Bronchial epithelial cell (primary cell): ENCODE measurements around the gene CHMP1A. TPM values are rescaled to one million over a fixed set of nuclear protein-coding genes. Genes with fewer than 3 reads are reported as not detected.

Source experiments
- DNase-seq: peaks from one replicate; pipeline ENCODE4 v3.0.0-alpha.2; 2010; ENCODE audit warnings: low read depth
- FAIRE-seq: peaks from 2 replicates; lab custom pipeline; 2011; peaks lifted over from hg19 to GRCh38; lab: Jason Lieb, UNC
- H3K27me3 ChIP-seq: 2 replicates; pipeline ENCODE4 v1.5.1; 2011; ENCODE audit warnings: low read length; ENCODE audit not compliant: control insufficient read depth, insufficient read depth
- H3K36me3 ChIP-seq: 2 replicates; pipeline ENCODE4 v1.5.1; 2011; ENCODE audit warnings: low read length; ENCODE audit not compliant: control insufficient read depth, insufficient read depth
- H3K4me3 ChIP-seq: 2 replicates; pipeline ENCODE4 v1.5.1; 2011; ENCODE audit warnings: mild to moderate bottlenecking, low read depth, low read length, control low read depth
- total RNA-seq: library from RNA; depleted of rRNA; stranded (reverse); fragments of >200 nt; gene quantifications from 2 replicates; pipeline ENCODE4 v1.2.1, GENCODE V29; 2014
- TF ChIP-seq, protein P1 (sequence below): IDR thresholded peaks from 2 replicates; pipeline ENCODE4 v1.5.1; 2011; ENCODE audit warnings: mild to moderate bottlenecking, moderate library complexity, low read length, control low read depth, inconsistent platforms; ENCODE audit not compliant: insufficient read depth, severe bottlenecking

The CHMP1A gene
- total RNA-seq, 1 donor from 2014 or later = 101 TPM

DNA sequence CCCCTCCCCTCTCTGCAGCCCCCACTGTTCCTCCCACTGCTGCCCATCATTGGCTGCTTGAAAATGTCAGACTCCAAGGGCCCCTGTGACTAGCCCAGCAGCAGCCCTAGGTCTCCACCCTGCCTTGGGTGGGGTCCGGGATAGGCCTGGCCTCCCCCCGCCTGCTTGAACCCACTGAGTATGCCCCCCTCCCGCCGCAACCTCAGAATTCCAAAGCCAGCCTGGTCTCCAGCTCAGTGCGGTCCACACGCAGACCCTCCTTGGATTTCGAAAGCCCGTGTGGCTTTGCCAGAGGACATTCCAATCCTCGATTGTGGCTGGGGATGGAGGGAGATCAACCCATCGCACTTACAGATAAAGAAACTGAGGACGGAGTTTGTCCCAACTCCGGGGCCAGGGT lies 37.7 kb downstream of the CHMP1A start:
- FAIRE-seq (no peak), DNase-seq (no peak)
- Histone ChIP-seq H3K4me3 (no peak overlapping the region), H3K27me3 (peaks cover 17% of the 10 kb centered on the region), H3K36me3 (no peaks in the 10 kb centered on the region)
- TF ChIP-seq, protein P1, sequence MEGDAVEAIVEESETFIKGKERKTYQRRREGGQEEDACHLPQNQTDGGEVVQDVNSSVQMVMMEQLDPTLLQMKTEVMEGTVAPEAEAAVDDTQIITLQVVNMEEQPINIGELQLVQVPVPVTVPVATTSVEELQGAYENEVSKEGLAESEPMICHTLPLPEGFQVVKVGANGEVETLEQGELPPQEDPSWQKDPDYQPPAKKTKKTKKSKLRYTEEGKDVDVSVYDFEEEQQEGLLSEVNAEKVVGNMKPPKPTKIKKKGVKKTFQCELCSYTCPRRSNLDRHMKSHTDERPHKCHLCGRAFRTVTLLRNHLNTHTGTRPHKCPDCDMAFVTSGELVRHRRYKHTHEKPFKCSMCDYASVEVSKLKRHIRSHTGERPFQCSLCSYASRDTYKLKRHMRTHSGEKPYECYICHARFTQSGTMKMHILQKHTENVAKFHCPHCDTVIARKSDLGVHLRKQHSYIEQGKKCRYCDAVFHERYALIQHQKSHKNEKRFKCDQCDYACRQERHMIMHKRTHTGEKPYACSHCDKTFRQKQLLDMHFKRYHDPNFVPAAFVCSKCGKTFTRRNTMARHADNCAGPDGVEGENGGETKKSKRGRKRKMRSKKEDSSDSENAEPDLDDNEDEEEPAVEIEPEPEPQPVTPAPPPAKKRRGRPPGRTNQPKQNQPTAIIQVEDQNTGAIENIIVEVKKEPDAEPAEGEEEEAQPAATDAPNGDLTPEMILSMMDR = no peak

- H3K4me3 ChIP-seq = no peak overlapping the region
- DNase-seq (no peak), FAIRE-seq (no peak)
- TF ChIP-seq, protein P1 = no peak
- peaks cover 12% of the 10 kb centered on the region for H3K27me3 ChIP-seq
- no peaks in the 10 kb centered on the region for H3K36me3 ChIP-seq
Measured at GRCh38 chr16:89618109-89618998, 39.2 kb downstream of the CHMP1A start.

GRCh38 chr16:89617036-89617435 lies 40.5 kb downstream of the CHMP1A start:
- Histone ChIP-seq H3K36me3 (no peaks in the 10 kb centered on the region), H3K27me3 (peaks cover 5% of the 10 kb centered on the region), H3K4me3 (no peak overlapping the region)
- no peak for FAIRE-seq
- TF ChIP-seq, protein P1 = no peak
- no peak for DNase-seq

DNA sequence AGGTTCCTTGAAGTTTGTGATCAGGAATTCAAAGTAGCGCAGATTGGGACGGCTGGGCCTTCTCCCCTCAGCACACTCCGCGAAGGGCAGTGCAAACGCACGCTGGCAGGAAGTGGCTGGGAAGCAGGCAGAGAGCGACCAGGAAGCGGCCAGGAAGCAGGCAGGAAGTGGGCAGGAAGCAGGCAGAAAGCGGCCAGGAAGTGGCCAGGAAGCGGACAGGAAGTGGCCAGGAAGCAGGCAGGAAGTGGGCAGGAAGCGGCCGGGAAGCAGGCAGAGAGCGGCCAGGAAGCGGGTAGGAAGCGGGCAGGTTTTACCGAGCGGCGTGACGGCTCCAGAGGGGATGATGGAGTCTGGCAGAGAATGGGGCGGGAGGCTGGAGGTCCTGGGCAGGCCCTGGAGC lies 40.9 kb downstream of the CHMP1A start:
- FAIRE-seq = no peak
- peaks cover 2% of the 10 kb centered on the region for H3K27me3 ChIP-seq
- H3K4me3 ChIP-seq = no peak overlapping the region
- no peaks in the 10 kb centered on the region for H3K36me3 ChIP-seq
- DNase-seq = no peak
- TF ChIP-seq, protein P1 = no peak

GRCh38 chr16:89615596-89616090 lies 41.9 kb downstream of the CHMP1A start:
- Histone ChIP-seq H3K27me3 (peaks cover under 1% of the 10 kb centered on the region), H3K36me3 (no peaks in the 10 kb centered on the region), H3K4me3 (no peak overlapping the region)
- FAIRE-seq (no peak), DNase-seq (no peak)
- TF ChIP-seq, protein P1 = peak; percentile 75
